BLaER1 treated with 17β-estradiol and CSF1 and Interleukin-3, amounts not matched to agents 10 nM and 100 nM (cell line): Measurements from ENCODE around the gene RFX3.

Experiments used
- H3K27ac ChIP-seq, 11 experiments: shearing (Covaris generic); formaldehyde crosslinking; 2 replicates each; pipeline ENCODE4 v1.8.1; 2022
- H3K27me3 ChIP-seq, 11 experiments: shearing (Covaris generic); formaldehyde crosslinking; 2 replicates each; pipeline ENCODE4 v1.8.1; 2022
- H3K36me3 ChIP-seq, 11 experiments: shearing (Covaris generic); formaldehyde crosslinking; 2 replicates each; pipeline ENCODE4 v1.8.1; 2022
- H3K4me1 ChIP-seq, 10 experiments: shearing (Covaris generic); formaldehyde crosslinking; 2 replicates each; pipeline ENCODE4 v1.8.1; 2022
- H3K4me2 ChIP-seq, 11 experiments: shearing (Covaris generic); formaldehyde crosslinking; 2 replicates each; pipeline ENCODE4 v1.8.1; 2022
- H3K4me3 ChIP-seq, 10 experiments: shearing (Covaris generic); formaldehyde crosslinking; 2 replicates each; pipeline ENCODE4 v1.8.1; 2022
- H3K9ac ChIP-seq, 11 experiments: shearing (Covaris generic); formaldehyde crosslinking; 2 replicates each; pipeline ENCODE4 v1.8.1; 2022
- H3K9me3 ChIP-seq, 11 experiments: shearing (Covaris generic); formaldehyde crosslinking; replicated peaks in 1 of 11; 2 replicates each; pipeline ENCODE4 v1.8.1; 2022
- H4K20me1 ChIP-seq, 11 experiments: shearing (Covaris generic); formaldehyde crosslinking; 2 replicates each; pipeline ENCODE4 v1.8.1; 2022
- Cebpa-rat ChIP-seq, 11 experiments: shearing (Covaris generic); IDR thresholded peaks; 2 replicates each; pipeline ENCODE4 v1.8.1; 2022

The RFX3 gene

GRCh38 chr9:3263698-3264097, 262.1 kb downstream of the RFX3 start:
- H3K4me2 ChIP-seq, result no peak overlapping the region
- no peaks in the 10 kb centered on the region for H3K27me3 ChIP-seq
- peaks cover 6 to 47% (median 25%) of the 10 kb centered on the region in 11 experiments; a peak in 20 of 22 replicates for H3K36me3 ChIP-seq
- no peak overlapping the region for H3K27ac ChIP-seq
- no peak for TF ChIP-seq Cebpa-rat (IDR thresholded peaks at IDR 0.05)
- H3K9me3 ChIP-seq, result no peaks in the 10 kb centered on the region
- H3K9ac ChIP-seq, result no peak overlapping the region
- H3K4me1 ChIP-seq, result no peaks in the 10 kb centered on the region
- H4K20me1 ChIP-seq, result no peaks in the 10 kb centered on the region
- no peak overlapping the region for H3K4me3 ChIP-seq

GRCh38 chr9:3262826-3263529, 262.8 kb downstream of the RFX3 start:
- Histone ChIP-seq H3K36me3 (peaks cover 6 to 44% (median 25%) of the 10 kb centered on the region in 11 experiments; a peak in 20 of 22 replicates), H3K27me3 (no peaks in the 10 kb centered on the region), H3K4me1 (peaks cover 0 to 4% (median 0%) of the 10 kb centered on the region in 10 experiments; a peak in 2 of 20 replicates), H3K4me2 (no peak overlapping the region), H3K9me3 (no peaks in the 10 kb centered on the region), H3K4me3 (no peak overlapping the region), H3K27ac (no peak overlapping the region), H3K9ac (no peak overlapping the region), H4K20me1 (no peaks in the 10 kb centered on the region)
- TF ChIP-seq Cebpa-rat (IDR thresholded peaks at IDR 0.05), result no peak

- TF ChIP-seq Cebpa-rat (IDR thresholded peaks at IDR 0.05), result no peak
- no peaks in the 10 kb centered on the region for H3K27me3 ChIP-seq
- H3K9me3 ChIP-seq, result no peaks in the 10 kb centered on the region
- no peak overlapping the region for H3K4me2 ChIP-seq
- H3K4me1 ChIP-seq, result peaks cover 0 to 16% (median 0%) of the 10 kb centered on the region in 10 experiments; a peak in 3 of 20 replicates
- H3K9ac ChIP-seq, result no peak overlapping the region
- peaks cover 12 to 56% (median 31%) of the 10 kb centered on the region in 11 experiments for H3K36me3 ChIP-seq
- no peaks in the 10 kb centered on the region for H4K20me1 ChIP-seq
- H3K27ac ChIP-seq, result no peak overlapping the region
- H3K4me3 ChIP-seq, result no peak overlapping the region
Observed at GRCh38 chr9:3261484-3261883, 264.3 kb downstream of the RFX3 start.

GRCh38 chr9:3256571-3257330, 269.1 kb downstream of the RFX3 start:
- H3K27ac ChIP-seq, result no peak overlapping the region
- no peak overlapping the region for H3K4me3 ChIP-seq
- no peak for TF ChIP-seq Cebpa-rat (IDR thresholded peaks at IDR 0.05)
- H4K20me1 ChIP-seq, result no peaks in the 10 kb centered on the region
- peaks cover 0 to 16% (median 0%) of the 10 kb centered on the region in 10 experiments; a peak in 3 of 20 replicates for H3K4me1 ChIP-seq
- H3K9ac ChIP-seq, result no peak overlapping the region
- H3K27me3 ChIP-seq, result no peaks in the 10 kb centered on the region
- no peaks in the 10 kb centered on the region for H3K9me3 ChIP-seq
- H3K36me3 ChIP-seq, result peaks cover 21 to 68% (median 43%) of the 10 kb centered on the region in 11 experiments
- no peak overlapping the region for H3K4me2 ChIP-seq

GRCh38 chr9:3251309-3251708, 274.5 kb downstream of the RFX3 start:
- no peak for TF ChIP-seq Cebpa-rat (IDR thresholded peaks at IDR 0.05)

GRCh38 chr9:3250741-3251140, 275.1 kb downstream of the RFX3 start:
- peaks cover 22 to 70% (median 45%) of the 10 kb centered on the region in 11 experiments for H3K36me3 ChIP-seq
- H3K4me1 ChIP-seq, result peaks cover 0 to 1% (median 0%) of the 10 kb centered on the region in 10 experiments; a peak in 4 of 20 replicates
- H3K9me3 ChIP-seq, result no peaks in the 10 kb centered on the region
- no peaks in the 10 kb centered on the region for H4K20me1 ChIP-seq
- H3K4me2 ChIP-seq, result no peak overlapping the region
- H3K4me3 ChIP-seq, result no peak overlapping the region
- no peak overlapping the region for H3K27ac ChIP-seq
- H3K27me3 ChIP-seq, result no peaks in the 10 kb centered on the region
- H3K9ac ChIP-seq, result no peak overlapping the region
- TF ChIP-seq Cebpa-rat (IDR thresholded peaks at IDR 0.05), result no peak

More at GRCh38 chr9:3251309-3251708, 274.5 kb downstream of the RFX3 start:
- Histone ChIP-seq H3K9ac (no peak overlapping the region), H4K20me1 (no peaks in the 10 kb centered on the region), H3K36me3 (peaks cover 21 to 73% (median 48%) of the 10 kb centered on the region in 11 experiments), H3K27me3 (no peaks in the 10 kb centered on the region), H3K9me3 (no peaks in the 10 kb centered on the region), H3K27ac (no peak overlapping the region), H3K4me2 (no peak overlapping the region), H3K4me1 (no peaks in the 10 kb centered on the region), H3K4me3 (no peak overlapping the region)

- H3K4me1 ChIP-seq, result peaks cover 0 to 23% (median 10%) of the 10 kb centered on the region in 10 experiments; a peak in 11 of 20 replicates
- H3K9me3 ChIP-seq, result no peaks in the 10 kb centered on the region
- no peaks in the 10 kb centered on the region for H4K20me1 ChIP-seq
- H3K27ac ChIP-seq, result no peak overlapping the region
- H3K4me3 ChIP-seq, result no peak overlapping the region
- peaks cover 6 to 49% (median 22%) of the 10 kb centered on the region in 11 experiments; a peak in 19 of 22 replicates for H3K36me3 ChIP-seq
- no peak overlapping the region for H3K9ac ChIP-seq
- no peaks in the 10 kb centered on the region for H3K27me3 ChIP-seq
- no peak overlapping the region for H3K4me2 ChIP-seq
- no peak for TF ChIP-seq Cebpa-rat (IDR thresholded peaks at IDR 0.05)
Observed at GRCh38 chr9:3247211-3247610, 278.6 kb downstream of the RFX3 start.

- Histone ChIP-seq H3K27ac (peak overlapping the region in 1 of 11 experiments; percentile 1; a peak in 1 of 22 replicates), H3K4me1 (peaks cover 0 to 26% (median 10%) of the 10 kb centered on the region in 10 experiments; a peak in 11 of 20 replicates), H3K4me3 (no peak overlapping the region), H3K27me3 (no peaks in the 10 kb centered on the region), H3K9me3 (no peaks in the 10 kb centered on the region), H3K36me3 (peaks cover 4 to 40% (median 15%) of the 10 kb centered on the region in 11 experiments; a peak in 17 of 22 replicates), H4K20me1 (no peaks in the 10 kb centered on the region), H3K4me2 (no peak overlapping the region), H3K9ac (no peak overlapping the region)
- no peak for TF ChIP-seq Cebpa-rat (IDR thresholded peaks at IDR 0.05)
Observed at GRCh38 chr9:3246241-3246640, 279.6 kb downstream of the RFX3 start.

GRCh38 chr9:3244963-3245653, 280.7 kb downstream of the RFX3 start:
- Histone ChIP-seq H4K20me1 (no peaks in the 10 kb centered on the region), H3K9me3 (no peaks in the 10 kb centered on the region), H3K27ac (peak overlapping the region in 3 of 11 experiments; percentile 4 to 44 (median 36); a peak in 4 of 22 replicates), H3K36me3 (peaks cover 4 to 38% (median 15%) of the 10 kb centered on the region in 11 experiments; a peak in 17 of 22 replicates), H3K9ac (no peak overlapping the region), H3K4me1 (peaks cover 0 to 31% (median 10%) of the 10 kb centered on the region in 10 experiments; a peak in 11 of 20 replicates), H3K27me3 (no peaks in the 10 kb centered on the region), H3K4me2 (peak overlapping the region in 5 of 11 experiments; percentile 2 to 44 (median 31); a peak in 7 of 22 replicates), H3K4me3 (no peak overlapping the region)
- TF ChIP-seq Cebpa-rat (IDR thresholded peaks at IDR 0.05), result no peak; a peak in 1 of 22 replicates
